Neural progenitor cell (in vitro differentiated cells): ENCODE measurements around the gene KRT9.

Source experiments
- EZH2 ChIP-seq: fragments of 200-600 bp; sonication (generic); IDR thresholded peaks from 2 replicates; pipeline ENCODE4 v1.6.1; 2017; ENCODE audit warnings: antibody characterized with exemption, mild to moderate bottlenecking, moderate library complexity
- EZH2phosphoT487 ChIP-seq: fragments of 200-600 bp; sonication (generic); IDR thresholded peaks from 2 replicates; pipeline ENCODE4 v1.6.1; 2017; ENCODE audit warnings: antibody characterized with exemption
- TF ChIP-seq, protein P1 (sequence below): fragments of 200-600 bp; sonication (generic); IDR thresholded peaks from 2 replicates; pipeline ENCODE4 v1.5.1; 2017; ENCODE audit warnings: antibody characterized with exemption, mild to moderate bottlenecking

DNA sequence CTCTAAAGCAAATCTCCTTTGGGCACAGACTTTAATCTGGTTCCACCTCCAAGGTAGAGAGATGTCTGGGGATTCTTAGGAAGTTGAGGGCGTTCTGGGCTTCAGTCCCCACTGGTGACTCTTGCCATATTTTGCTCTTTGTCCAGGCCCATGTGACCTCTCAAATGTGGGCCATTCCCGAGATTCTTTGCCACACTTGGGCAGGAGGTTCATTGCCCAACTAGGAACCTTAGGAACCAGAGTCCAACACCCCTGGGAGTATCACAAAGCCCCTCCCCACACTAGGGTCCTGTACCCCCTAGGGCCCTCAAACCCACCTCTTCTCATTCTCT, 8.4 kb upstream of the KRT9 start:
- TF ChIP-seq, protein P1, sequence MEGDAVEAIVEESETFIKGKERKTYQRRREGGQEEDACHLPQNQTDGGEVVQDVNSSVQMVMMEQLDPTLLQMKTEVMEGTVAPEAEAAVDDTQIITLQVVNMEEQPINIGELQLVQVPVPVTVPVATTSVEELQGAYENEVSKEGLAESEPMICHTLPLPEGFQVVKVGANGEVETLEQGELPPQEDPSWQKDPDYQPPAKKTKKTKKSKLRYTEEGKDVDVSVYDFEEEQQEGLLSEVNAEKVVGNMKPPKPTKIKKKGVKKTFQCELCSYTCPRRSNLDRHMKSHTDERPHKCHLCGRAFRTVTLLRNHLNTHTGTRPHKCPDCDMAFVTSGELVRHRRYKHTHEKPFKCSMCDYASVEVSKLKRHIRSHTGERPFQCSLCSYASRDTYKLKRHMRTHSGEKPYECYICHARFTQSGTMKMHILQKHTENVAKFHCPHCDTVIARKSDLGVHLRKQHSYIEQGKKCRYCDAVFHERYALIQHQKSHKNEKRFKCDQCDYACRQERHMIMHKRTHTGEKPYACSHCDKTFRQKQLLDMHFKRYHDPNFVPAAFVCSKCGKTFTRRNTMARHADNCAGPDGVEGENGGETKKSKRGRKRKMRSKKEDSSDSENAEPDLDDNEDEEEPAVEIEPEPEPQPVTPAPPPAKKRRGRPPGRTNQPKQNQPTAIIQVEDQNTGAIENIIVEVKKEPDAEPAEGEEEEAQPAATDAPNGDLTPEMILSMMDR, result no peak
- no peak for TF ChIP-seq EZH2phosphoT487
- no peak for TF ChIP-seq EZH2
